PFSK-1 (cell line): ENCODE results near the gene C12orf57.

Source experiments
- FOXP2 ChIP-seq: optimal IDR thresholded peaks from 2 replicates; pipeline ENCODE3; 2011; ENCODE audit warnings: borderline replicate concordance, control low read depth, inconsistent platforms; ENCODE audit not compliant: insufficient read depth; ENCODE audit errors: extremely low read length, extremely low read depth
- POLR2AphosphoS5 ChIP-seq: IDR thresholded peaks from 2 replicates; pipeline ENCODE4 v1.6.1; 2012; ENCODE audit warnings: low read depth, mild to moderate bottlenecking, control low read depth, low read length, moderate library complexity
- SIN3A ChIP-seq: IDR thresholded peaks from 2 replicates; pipeline ENCODE4 v1.6.1; 2012; ENCODE audit warnings: mild to moderate bottlenecking, low read length, moderate library complexity, borderline replicate concordance; ENCODE audit not compliant: insufficient read depth
- TAF1 ChIP-seq: IDR thresholded peaks from 2 replicates; pipeline ENCODE4 v1.6.1; 2012; ENCODE audit warnings: low read length, control low read depth, borderline replicate concordance; ENCODE audit not compliant: insufficient read depth
- TF ChIP-seq, protein P1 (sequence below), 2 experiments: IDR thresholded peaks; 2 replicates each; pipeline versions ENCODE4 v1.6.1 to v1.8.0; 2011 to 2012; ENCODE audit warnings: low read depth in 2 of 2, low read length in 2 of 2, control low read depth in 1 of 2, inconsistent platforms in 1 of 2, mild to moderate bottlenecking in 1 of 2, moderate library complexity in 1 of 2; ENCODE audit not compliant: insufficient read depth in 1 of 2

Gene C12orf57

GRCh38 chr12:6944381-6945186 lies 762 bp downstream of the C12orf57 start:
- no peak for TF ChIP-seq FOXP2
- TF ChIP-seq, protein P1, sequence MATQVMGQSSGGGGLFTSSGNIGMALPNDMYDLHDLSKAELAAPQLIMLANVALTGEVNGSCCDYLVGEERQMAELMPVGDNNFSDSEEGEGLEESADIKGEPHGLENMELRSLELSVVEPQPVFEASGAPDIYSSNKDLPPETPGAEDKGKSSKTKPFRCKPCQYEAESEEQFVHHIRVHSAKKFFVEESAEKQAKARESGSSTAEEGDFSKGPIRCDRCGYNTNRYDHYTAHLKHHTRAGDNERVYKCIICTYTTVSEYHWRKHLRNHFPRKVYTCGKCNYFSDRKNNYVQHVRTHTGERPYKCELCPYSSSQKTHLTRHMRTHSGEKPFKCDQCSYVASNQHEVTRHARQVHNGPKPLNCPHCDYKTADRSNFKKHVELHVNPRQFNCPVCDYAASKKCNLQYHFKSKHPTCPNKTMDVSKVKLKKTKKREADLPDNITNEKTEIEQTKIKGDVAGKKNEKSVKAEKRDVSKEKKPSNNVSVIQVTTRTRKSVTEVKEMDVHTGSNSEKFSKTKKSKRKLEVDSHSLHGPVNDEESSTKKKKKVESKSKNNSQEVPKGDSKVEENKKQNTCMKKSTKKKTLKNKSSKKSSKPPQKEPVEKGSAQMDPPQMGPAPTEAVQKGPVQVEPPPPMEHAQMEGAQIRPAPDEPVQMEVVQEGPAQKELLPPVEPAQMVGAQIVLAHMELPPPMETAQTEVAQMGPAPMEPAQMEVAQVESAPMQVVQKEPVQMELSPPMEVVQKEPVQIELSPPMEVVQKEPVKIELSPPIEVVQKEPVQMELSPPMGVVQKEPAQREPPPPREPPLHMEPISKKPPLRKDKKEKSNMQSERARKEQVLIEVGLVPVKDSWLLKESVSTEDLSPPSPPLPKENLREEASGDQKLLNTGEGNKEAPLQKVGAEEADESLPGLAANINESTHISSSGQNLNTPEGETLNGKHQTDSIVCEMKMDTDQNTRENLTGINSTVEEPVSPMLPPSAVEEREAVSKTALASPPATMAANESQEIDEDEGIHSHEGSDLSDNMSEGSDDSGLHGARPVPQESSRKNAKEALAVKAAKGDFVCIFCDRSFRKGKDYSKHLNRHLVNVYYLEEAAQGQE (IDR thresholded peaks at IDR 0.05; ENCODE audit: insufficient read depth in 1 of 2, low read depth in 2 of 2, low read length in 2 of 2), result no peak
- no peak for TF ChIP-seq TAF1
- no peak for TF ChIP-seq POLR2AphosphoS5
- no peak for TF ChIP-seq SIN3A

- TF ChIP-seq FOXP2, result no peak
- TF ChIP-seq POLR2AphosphoS5, result no peak
- TF ChIP-seq SIN3A, result no peak
- TF ChIP-seq, protein P1 (IDR thresholded peaks at IDR 0.05; ENCODE audit: insufficient read depth in 1 of 2, low read depth in 2 of 2, low read length in 2 of 2), result no peak
- no peak for TF ChIP-seq TAF1
These were observed 1.8 kb downstream of the C12orf57 start for GRCh38 chr12:6945613-6946012.

GRCh38 chr12:6946033-6946919 lies 2.5 kb downstream of the C12orf57 start:
- TF ChIP-seq FOXP2 (no peak), TAF1 (no peak), POLR2AphosphoS5 (no peak), SIN3A (no peak)
- TF ChIP-seq, protein P1 (IDR thresholded peaks at IDR 0.05; ENCODE audit: insufficient read depth in 1 of 2, low read depth in 2 of 2, low read length in 2 of 2), result no peak

DNA sequence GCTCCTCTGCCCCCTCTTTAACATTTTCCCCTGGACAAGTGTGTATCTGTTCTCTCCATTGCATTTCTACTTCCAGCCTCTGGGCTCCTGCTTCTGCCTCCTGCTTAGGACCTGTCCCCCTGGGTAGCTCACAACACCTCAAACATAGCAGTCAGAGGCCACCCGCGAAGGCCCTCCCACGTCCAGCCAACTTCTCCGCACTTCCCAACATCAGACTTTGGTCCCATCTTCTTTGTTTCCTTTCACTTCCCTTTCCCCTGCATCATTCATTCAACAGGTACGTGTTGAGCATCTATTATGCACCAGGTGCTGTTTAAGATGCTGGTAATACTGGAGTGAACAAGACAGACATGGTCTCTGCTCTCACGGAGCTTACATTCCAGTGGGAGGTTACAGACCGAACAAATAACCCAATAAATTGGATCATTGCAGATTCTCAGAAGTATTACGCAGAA lies 3.1 kb downstream of the C12orf57 start:
- TF ChIP-seq, protein P1 (IDR thresholded peaks at IDR 0.05; ENCODE audit: insufficient read depth in 1 of 2, low read depth in 2 of 2, low read length in 2 of 2), result no peak
- TF ChIP-seq TAF1 (no peak), POLR2AphosphoS5 (no peak), SIN3A (no peak), FOXP2 (no peak)
